Measurements from ENCODE around the gene BPGM. TPM values are rescaled to one million over a fixed set of nuclear protein-coding genes. Genes with fewer than 3 reads are reported as not detected.

The BPGM gene
- total RNA-seq, 1 experiment from 2014 or later = 18.5 TPM

DNA sequence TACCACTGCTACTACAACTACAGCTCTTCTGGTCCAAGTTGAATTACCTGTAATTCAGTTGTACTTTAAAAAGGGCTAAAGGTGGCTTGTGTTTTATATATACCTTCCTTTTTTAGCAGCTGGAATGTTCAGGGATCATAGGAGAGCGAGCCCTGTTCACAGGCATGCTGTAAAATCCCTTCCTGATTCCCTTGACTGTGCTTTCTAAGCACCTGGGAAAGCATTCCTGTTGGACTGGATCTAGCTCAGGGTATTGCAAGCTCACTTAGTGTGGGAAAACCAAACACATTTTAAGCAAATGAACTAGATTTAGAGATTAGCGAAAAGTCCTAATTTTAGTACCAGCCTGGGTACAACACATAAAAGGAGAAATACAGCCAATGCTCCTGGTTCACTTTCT, 31.5 kb downstream of the BPGM start:
- Histone ChIP-seq H3F3A (ENCODE audit: insufficient read depth, low read depth) (no peaks in the 10 kb centered on the region; the same call in 1 of the 2 replicates), H3K27ac (no peak overlapping the region), H3K4me1 (replicated peaks; ENCODE audit: insufficient read depth) (no peaks in the 10 kb centered on the region), H2AFZ (no peak overlapping the region), H3K27me3 (ENCODE audit: insufficient read depth, low read depth) (no peaks in the 10 kb centered on the region), H3K4me2 (no peak overlapping the region), H3K9me2 (ENCODE audit: insufficient read depth) (no peaks in the 10 kb centered on the region), H4K20me1 (ENCODE audit: insufficient read depth) (no peaks in the 10 kb centered on the region), H3K9me3 (ENCODE audit: insufficient read depth, low read depth) (no peaks in the 10 kb centered on the region), H3K4me3 (no peak overlapping the region), H3K79me2 (ENCODE audit: low read depth) (no peaks in the 10 kb centered on the region), H3K36me3 (ENCODE audit: low read depth) (no peaks in the 10 kb centered on the region)
- TF ChIP-seq, protein P1, sequence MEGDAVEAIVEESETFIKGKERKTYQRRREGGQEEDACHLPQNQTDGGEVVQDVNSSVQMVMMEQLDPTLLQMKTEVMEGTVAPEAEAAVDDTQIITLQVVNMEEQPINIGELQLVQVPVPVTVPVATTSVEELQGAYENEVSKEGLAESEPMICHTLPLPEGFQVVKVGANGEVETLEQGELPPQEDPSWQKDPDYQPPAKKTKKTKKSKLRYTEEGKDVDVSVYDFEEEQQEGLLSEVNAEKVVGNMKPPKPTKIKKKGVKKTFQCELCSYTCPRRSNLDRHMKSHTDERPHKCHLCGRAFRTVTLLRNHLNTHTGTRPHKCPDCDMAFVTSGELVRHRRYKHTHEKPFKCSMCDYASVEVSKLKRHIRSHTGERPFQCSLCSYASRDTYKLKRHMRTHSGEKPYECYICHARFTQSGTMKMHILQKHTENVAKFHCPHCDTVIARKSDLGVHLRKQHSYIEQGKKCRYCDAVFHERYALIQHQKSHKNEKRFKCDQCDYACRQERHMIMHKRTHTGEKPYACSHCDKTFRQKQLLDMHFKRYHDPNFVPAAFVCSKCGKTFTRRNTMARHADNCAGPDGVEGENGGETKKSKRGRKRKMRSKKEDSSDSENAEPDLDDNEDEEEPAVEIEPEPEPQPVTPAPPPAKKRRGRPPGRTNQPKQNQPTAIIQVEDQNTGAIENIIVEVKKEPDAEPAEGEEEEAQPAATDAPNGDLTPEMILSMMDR (conservative IDR thresholded peaks at IDR 0.05) = no peak
- TF ChIP-seq EZH2 (IDR thresholded peaks at IDR 0.05; ENCODE audit: low read depth) = no peak
- CTCF ChIA-PET = interaction anchor here (0.7 to 1.2 kb wide), 2 partner anchors 9 to 230 kb away, joined by 3 to 5 read pairs; no protein-coding TSS in a partner anchor
- intact Hi-C loops (cut with micrococcal nuclease; ENCODE audit: unreplicated experiment) = no loop called here
- no TSS peak for BruUV-seq (replicated peaks)
- no peak for DNase-seq
- POLR2A ChIA-PET (ENCODE audit: unreplicated experiment) = no interaction called here

DNA sequence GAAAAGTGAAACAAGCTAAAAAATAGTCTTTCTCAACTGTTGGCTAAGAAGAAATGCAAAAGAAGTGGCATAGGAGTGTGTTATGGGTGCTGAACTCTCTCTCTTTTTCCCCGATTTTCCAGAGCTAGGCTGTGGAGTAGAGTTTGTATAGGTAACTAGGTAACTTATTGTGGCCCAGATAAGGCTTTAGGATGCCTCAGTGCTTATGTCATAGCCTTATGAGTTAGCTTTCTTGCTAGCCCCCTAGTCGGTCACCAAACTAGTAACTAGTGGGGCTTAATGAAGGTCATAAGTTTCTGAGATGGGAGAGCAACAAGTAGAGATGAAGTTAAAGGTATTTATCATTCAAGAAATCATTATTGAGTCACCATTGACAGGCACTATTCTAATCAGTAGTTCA, 32.4 kb downstream of the BPGM start:
- POLR2A ChIA-PET (ENCODE audit: unreplicated experiment) = no interaction called here

GRCh38 chr7:134684165-134684564, 37.5 kb downstream of the BPGM start:
- Histone ChIP-seq H3K79me2 (ENCODE audit: low read depth) (no peaks in the 10 kb centered on the region), H2AFZ (no peak overlapping the region), H3K27ac (no peak overlapping the region), H3K4me2 (no peak overlapping the region), H3K4me3 (no peak overlapping the region), H3F3A (ENCODE audit: insufficient read depth, low read depth) (no peaks in the 10 kb centered on the region; the same call in 1 of the 2 replicates), H3K36me3 (ENCODE audit: low read depth) (no peaks in the 10 kb centered on the region), H3K27me3 (ENCODE audit: insufficient read depth, low read depth) (no peaks in the 10 kb centered on the region), H4K20me1 (ENCODE audit: insufficient read depth) (no peaks in the 10 kb centered on the region), H3K9me2 (ENCODE audit: insufficient read depth) (no peaks in the 10 kb centered on the region), H3K9me3 (ENCODE audit: insufficient read depth, low read depth) (no peaks in the 10 kb centered on the region), H3K4me1 (replicated peaks; ENCODE audit: insufficient read depth) (no peaks in the 10 kb centered on the region)
- ChIA-PET POLR2A (ENCODE audit: unreplicated experiment) (no interaction called here), CTCF (interaction anchor here (0.7 kb wide), 2 partner anchors 251 to 261 kb away, joined by 6 to 18 read pairs; no protein-coding TSS in a partner anchor)
- BruUV-seq (replicated peaks) = no TSS peak
- intact Hi-C loops (cut with micrococcal nuclease; ENCODE audit: unreplicated experiment) = loop anchor here (10.0 kb wide), 1 partner anchor 591 kb away; no protein-coding TSS in a partner anchor
- TF ChIP-seq, protein P1 (conservative IDR thresholded peaks at IDR 0.05) = no peak
- DNase-seq = no peak

More for the DNA sequence above, 32.4 kb downstream of the BPGM start:
- CTCF ChIA-PET = no interaction called here
- no peak for TF ChIP-seq EZH2 (IDR thresholded peaks at IDR 0.05; ENCODE audit: low read depth)
- TF ChIP-seq, protein P1 (conservative IDR thresholded peaks at IDR 0.05) = no peak
- Histone ChIP-seq H4K20me1 (ENCODE audit: insufficient read depth) (no peaks in the 10 kb centered on the region), H3K27me3 (ENCODE audit: insufficient read depth, low read depth) (no peaks in the 10 kb centered on the region), H2AFZ (no peak overlapping the region), H3K36me3 (ENCODE audit: low read depth) (no peaks in the 10 kb centered on the region), H3K9me2 (ENCODE audit: insufficient read depth) (no peaks in the 10 kb centered on the region), H3F3A (ENCODE audit: insufficient read depth, low read depth) (no peaks in the 10 kb centered on the region; the same call in 1 of the 2 replicates), H3K4me2 (no peak overlapping the region), H3K27ac (no peak overlapping the region), H3K4me3 (no peak overlapping the region), H3K4me1 (replicated peaks; ENCODE audit: insufficient read depth) (no peaks in the 10 kb centered on the region), H3K79me2 (ENCODE audit: low read depth) (no peaks in the 10 kb centered on the region), H3K9me3 (ENCODE audit: insufficient read depth, low read depth) (no peaks in the 10 kb centered on the region)
- no peak for DNase-seq
- BruUV-seq (replicated peaks) = no TSS peak
- intact Hi-C loops (cut with micrococcal nuclease; ENCODE audit: unreplicated experiment) = no loop called here

Measured in PC-9 (cell line).